Vagina (tissue), 2 donors: ENCODE measurements around the gene TPH1.

Experiments
- CTCF ChIP-seq, 3 experiments: fragments of 450-650 bp in 2 of 3; fragments of 200-600 bp in 1 of 3; sonication (generic) in 1 of 3; IDR thresholded peaks; one replicate each; pipeline ENCODE4 v1.5.1; 2017 to 2019; ENCODE audit warnings: antibody characterized with exemption in 3 of 3, mild to moderate bottlenecking in 2 of 3, moderate library complexity in 2 of 3
- POLR2A ChIP-seq, 2 donors: fragments of 450-650 bp; IDR thresholded peaks; one replicate each; pipeline ENCODE4 v1.6.1; 2017; ENCODE audit warnings: antibody characterized with exemption in 2 of 2, mild to moderate bottlenecking in 2 of 2, moderate library complexity in 2 of 2

GRCh38 chr11:18056561-18057181, 10.6 kb upstream of the TPH1 start:
- TF ChIP-seq POLR2A (IDR thresholded peaks at IDR 0.05), result no peak
- TF ChIP-seq CTCF (IDR thresholded peaks at IDR 0.05), result no peak
